Measurements from ENCODE around the gene AHNAK.
"Not testable (repeated sequence)": the region's sequence is repeated elsewhere in the genome, so short reads cannot be mapped to it uniquely, and the experiment has no call there.

DNA sequence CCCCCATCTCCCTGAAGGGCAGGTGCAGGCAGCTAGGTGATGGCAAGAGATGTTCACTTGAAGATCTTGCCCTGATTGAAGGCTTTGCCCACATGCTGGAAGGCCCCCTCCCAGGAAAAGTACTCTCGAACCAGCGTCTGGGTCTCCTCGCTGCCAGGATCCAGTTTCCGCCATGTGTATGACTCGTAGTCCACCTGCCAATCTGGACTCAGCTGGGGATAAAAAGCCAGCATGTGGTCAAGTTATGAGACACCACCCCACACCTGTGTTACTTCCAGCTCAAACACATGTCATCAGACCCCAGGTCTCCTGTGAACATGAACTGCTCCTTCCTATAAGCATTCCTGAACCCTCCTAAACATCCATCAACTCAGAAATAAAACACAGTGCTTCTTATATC lies 13.0 kb upstream of the AHNAK start:
- not testable (repeated sequence) for TF ChIP-seq EZH2 (IDR thresholded peaks at IDR 0.05; ENCODE audit: insufficient read depth, poor library complexity, severe bottlenecking); EZH2phosphoT487 (IDR thresholded peaks at IDR 0.05; ENCODE audit: insufficient read depth, low read depth)
